ENCODE results near the gene BORCS6. TPM values are rescaled to one million over a fixed set of nuclear protein-coding genes. Genes with fewer than 3 reads are reported as not detected.

The BORCS6 gene
- total and polyA plus RNA-seq, 2 of the 4 experiments (the other 2 are of a cell fraction): 2.7 to 3.3 TPM

GRCh38 chr17:8224891-8225812 lies 35.2 kb upstream of the BORCS6 start:
- POLR2A ChIA-PET (ENCODE audit: unreplicated experiment): no interaction called here
- no peak for TF ChIP-seq NFE2L2 (IDR thresholded peaks at IDR 0.05; ENCODE audit: low read depth, low read length)
- TF ChIP-seq CEBPB (IDR thresholded peaks at IDR 0.05; ENCODE audit: low read depth, low read length): no peak
- TF ChIP-seq CHD1 (IDR thresholded peaks at IDR 0.05; ENCODE audit: low read depth, low read length): no peak
- no peak for TF ChIP-seq RFX5 (IDR thresholded peaks at IDR 0.05; ENCODE audit: low read depth, low read length)
- no peak for TF ChIP-seq RCOR1 (IDR thresholded peaks at IDR 0.05; ENCODE audit: insufficient replicate concordance, low read length)
- no peak for TF ChIP-seq MAFK (IDR thresholded peaks at IDR 0.05; ENCODE audit: low read depth, low read length)
- TF ChIP-seq ELK1 (IDR thresholded peaks at IDR 0.05; ENCODE audit: borderline replicate concordance, low read depth, low read length): no peak
- TF ChIP-seq BHLHE40 (IDR thresholded peaks at IDR 0.05; ENCODE audit: low read depth, low read length): no peak
- no peak for TF ChIP-seq MAZ (IDR thresholded peaks at IDR 0.05; ENCODE audit: borderline replicate concordance, low read depth, low read length)
- TF ChIP-seq MXI1 (IDR thresholded peaks at IDR 0.05; ENCODE audit: borderline replicate concordance, low read depth, low read length): no peak
- TF ChIP-seq FOS (IDR thresholded peaks at IDR 0.05; ENCODE audit: low read depth, low read length): no peak
- no peak for TF ChIP-seq SMC3 (IDR thresholded peaks at IDR 0.05; ENCODE audit: low read depth, low read length)
- no peak for TF ChIP-seq POLR2A (IDR thresholded peaks at IDR 0.05; ENCODE audit: low read depth, low read length)
- no peak for TF ChIP-seq CTCF (conservative IDR thresholded peaks at IDR 0.05; ENCODE audit: low read depth, low read length)
- TF ChIP-seq RAD21 (IDR thresholded peaks at IDR 0.05; ENCODE audit: low read length): no peak

More at GRCh38 chr17:8224891-8225812, 35.2 kb upstream of the BORCS6 start:
- Histone ChIP-seq H3K56ac (ENCODE audit: extremely low read depth, insufficient read depth, low read length) (no peak overlapping the region), H2AK9ac (replicated peaks; ENCODE audit: low read depth, low read length, poor library complexity) (no peak overlapping the region), H2BK120ac (ENCODE audit: low read depth, low read length) (no peak overlapping the region), H2BK15ac (ENCODE audit: low read depth, low read length) (no peak overlapping the region), H3K9me3 (ENCODE audit: control insufficient read depth, insufficient read depth, low read length) (no peaks in the 10 kb centered on the region), H3K27ac (ENCODE audit: insufficient read depth, low read length) (no peak overlapping the region), H4K5ac (ENCODE audit: low read depth, low read length) (no peak overlapping the region), H2AK5ac (ENCODE audit: low read depth, low read length) (no peak overlapping the region), H2AFZ (replicated peaks; ENCODE audit: low read length, poor library complexity) (no peak overlapping the region), H3K4me1 (ENCODE audit: control insufficient read depth, insufficient read depth, low read length) (peaks cover 9% of the 10 kb centered on the region), H3K9ac (ENCODE audit: low read depth, low read length) (no peak overlapping the region), H3K4me2 (ENCODE audit: low read depth, low read length) (no peak overlapping the region), H2BK20ac (ENCODE audit: low read depth, low read length) (no peak overlapping the region), H3K9me1 (ENCODE audit: insufficient read depth, low read length) (peaks cover 11% of the 10 kb centered on the region), H4K8ac (ENCODE audit: low read depth in 2 of 2, low read length in 2 of 2) (no peak overlapping the region), H4K20me1 (ENCODE audit: insufficient read depth, low read length) (peaks cover 26% of the 10 kb centered on the region), H3K27me3 (ENCODE audit: control insufficient read depth, insufficient read depth, low read length) (no peaks in the 10 kb centered on the region), H3K4me3 (ENCODE audit: insufficient read depth, low read depth, low read length) (no peak overlapping the region), H3K14ac (replicated peaks; ENCODE audit: low read depth, low read length) (no peak overlapping the region), H3K18ac (ENCODE audit: low read depth, low read length) (no peak overlapping the region), H3K4ac (ENCODE audit: low read depth, low read length) (no peak overlapping the region), H3K23ac (ENCODE audit: low read depth, low read length) (no peak overlapping the region), H3K36me3 (ENCODE audit: control insufficient read depth, insufficient read depth, low read length) (peaks cover 17% of the 10 kb centered on the region), H4K91ac (ENCODE audit: insufficient read depth, low read depth, low read length) (no peak overlapping the region), H3K79me1 (ENCODE audit: low read depth in 1 of 2, low read length in 2 of 2) (peaks cover 0 to 8% of the 10 kb centered on the region in 2 experiments; a peak in 1 of 4 replicates), H2BK5ac (ENCODE audit: low read depth, low read length, poor library complexity, severe bottlenecking) (no peak overlapping the region)
- intact Hi-C loops (cut with micrococcal nuclease) (loop anchor here (5.0 kb wide), 2 partner anchors 88 to 163 kb away; no protein-coding TSS in a partner anchor), in situ Hi-C loops (cut with MboI; ENCODE audit: low sequenced_read_pairs) (loop anchor here (5.0 kb wide), 1 partner anchor 103 kb away; the partner anchor contains the start of gene HES7), dilution Hi-C loops (cut with HindIII; ENCODE audit: low sequenced_read_pairs, unreplicated experiment) (loop anchor here (25.0 kb wide), 1 partner anchor 113 kb away; the partner anchor contains the start of genes ALOXE3 and HES7)
- DNase-seq: no peak
- BruUV-seq (replicated peaks): no TSS peak
- ATAC-seq (ENCODE audit: low read depth): no peak
- CTCF ChIA-PET: no interaction called here
- WGBS, 2 experiments (ENCODE audit: extremely low coverage in 2 of 2, insufficient read length in 1 of 2): 95% methylated on average over 19 of the region's 26 CpGs; no CpG with 5 or more reads in 1 of the 2 experiments

Data from IMR-90 (cell line).